NCI-H1436 (cell line): ENCODE results near the gene RNF227.

Experiments
- DNase-seq: peaks from one replicate; lab custom pipeline; 2025; lab: John Stamatoyannopoulos, UW

The RNF227 gene

DNA sequence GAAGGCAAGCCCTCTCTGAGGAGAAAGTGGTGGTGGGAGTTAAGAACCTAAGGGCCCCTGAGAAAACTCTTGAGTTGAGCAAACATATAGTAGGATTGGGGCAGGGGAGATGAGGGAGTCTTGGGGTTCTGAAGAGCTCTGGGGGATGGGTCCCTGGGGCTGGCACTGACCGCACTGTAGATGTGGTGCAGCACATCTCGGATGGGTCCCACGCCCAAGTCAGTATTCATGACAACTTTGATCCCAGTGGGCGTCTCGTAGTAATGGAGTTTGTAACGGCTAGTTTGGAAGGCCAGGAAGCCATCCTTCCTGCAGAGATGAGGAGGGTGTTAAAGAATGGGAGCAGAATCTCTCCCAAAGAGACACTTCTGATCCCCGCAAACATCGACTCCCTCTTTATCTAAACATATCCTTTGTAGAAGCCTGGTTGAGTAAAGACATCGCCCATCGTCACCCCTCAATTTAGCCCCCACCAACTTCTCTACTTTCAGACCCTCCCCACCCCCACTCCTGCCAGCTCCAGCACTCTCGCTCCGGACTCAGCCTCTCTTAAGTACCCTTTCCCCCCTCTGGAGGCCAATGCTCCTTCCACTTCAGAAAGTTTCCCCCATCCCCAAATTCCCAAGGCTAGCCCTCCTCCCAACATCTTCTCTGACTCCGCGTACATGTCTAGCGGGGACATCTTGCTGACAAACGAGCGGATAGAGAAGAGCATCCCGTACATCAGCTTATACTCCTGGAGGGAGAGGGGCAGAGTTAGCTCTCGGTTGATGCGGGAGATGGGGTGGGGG, 14.9 kb upstream of the RNF227 start:
- no peak for DNase-seq

- peak; percentile 85 for DNase-seq
These were observed 13.3 kb upstream of the RNF227 start, which contains the start of gene KCNAB3 for GRCh38 chr17:7929158-7930023. KCNAB3 (minus strand) TSS chr17:7929856; CDS start chr17:7929435, 421 bp downstream.

DNA sequence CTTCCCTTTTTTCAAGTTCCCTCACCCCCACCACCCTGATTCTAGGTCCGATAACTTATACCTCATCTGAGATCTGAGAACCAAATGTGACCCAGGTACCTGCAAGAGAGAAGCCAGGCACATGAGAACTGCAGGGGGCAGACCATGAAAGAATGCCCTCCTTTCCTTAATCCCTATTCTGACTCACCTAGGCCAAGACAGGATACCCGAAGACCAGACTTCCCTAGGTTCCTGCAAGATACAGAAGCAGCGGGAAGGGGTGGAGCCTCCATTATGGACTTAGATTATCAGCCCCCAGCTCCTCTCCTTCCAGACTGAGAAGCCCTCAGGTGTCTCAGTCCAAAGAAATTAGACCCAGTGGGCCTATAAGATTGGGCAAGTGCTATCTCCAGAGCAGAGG, 11.5 kb upstream of the RNF227 start:
- DNase-seq, result no peak

- peak; percentile 86 for DNase-seq
These were observed 6.9 kb upstream of the RNF227 start for GRCh38 chr17:7922845-7923628.

DNA sequence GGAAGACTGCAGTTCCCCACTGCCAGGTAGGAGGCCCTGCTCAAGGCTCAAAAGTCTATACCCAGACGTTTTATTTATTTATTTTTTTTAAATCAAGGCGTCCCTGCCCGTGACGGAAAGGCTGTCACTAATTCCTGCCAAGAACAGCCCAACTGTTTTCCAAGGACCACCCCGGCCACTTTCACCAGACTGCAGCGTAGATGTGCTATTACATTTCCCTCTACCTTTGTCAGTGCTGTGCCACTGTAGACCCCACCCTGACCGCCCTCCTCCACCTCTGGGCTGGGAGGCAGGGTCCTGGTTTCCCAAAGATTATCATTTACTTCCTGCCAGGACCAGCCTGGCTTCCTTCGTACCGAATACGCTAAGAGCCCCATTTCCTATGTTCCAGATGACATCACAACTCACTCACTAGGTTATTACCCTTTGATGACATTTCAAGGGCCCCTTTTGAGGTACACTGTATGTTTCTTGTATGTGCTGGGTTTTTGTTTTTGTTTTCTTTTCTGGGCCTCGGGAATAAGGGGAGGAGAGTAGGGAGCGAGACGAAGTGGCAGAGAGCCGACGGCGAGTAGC, 6.3 kb upstream of the RNF227 start:
- DNase-seq, result no peak

DNA sequence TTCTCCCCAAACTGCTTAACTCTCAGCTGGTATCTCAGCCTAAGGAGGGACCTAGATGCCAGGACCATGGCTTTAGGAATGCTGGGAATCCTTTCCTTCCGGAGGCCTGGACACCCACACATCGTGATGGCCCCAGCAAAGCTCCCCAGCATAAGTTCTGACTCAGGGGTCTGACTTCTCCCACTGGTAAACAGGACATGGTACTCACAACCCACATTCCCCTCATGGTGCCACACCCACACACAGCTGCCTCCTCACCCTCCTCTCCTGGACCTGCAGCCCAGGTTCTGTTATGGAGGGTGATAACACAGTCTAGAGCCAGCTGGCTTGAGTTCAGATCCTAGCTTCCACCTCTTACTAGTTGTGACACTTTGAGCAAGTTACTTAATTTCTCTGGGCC, 719 bp upstream of the RNF227 start:
- DNase-seq, result no peak

GRCh38 chr17:7916385-7916682, 245 bp upstream of the RNF227 start:
- no peak for DNase-seq

GRCh38 chr17:7915179-7915610, 894 bp downstream of the RNF227 start:
- no peak for DNase-seq

DNA sequence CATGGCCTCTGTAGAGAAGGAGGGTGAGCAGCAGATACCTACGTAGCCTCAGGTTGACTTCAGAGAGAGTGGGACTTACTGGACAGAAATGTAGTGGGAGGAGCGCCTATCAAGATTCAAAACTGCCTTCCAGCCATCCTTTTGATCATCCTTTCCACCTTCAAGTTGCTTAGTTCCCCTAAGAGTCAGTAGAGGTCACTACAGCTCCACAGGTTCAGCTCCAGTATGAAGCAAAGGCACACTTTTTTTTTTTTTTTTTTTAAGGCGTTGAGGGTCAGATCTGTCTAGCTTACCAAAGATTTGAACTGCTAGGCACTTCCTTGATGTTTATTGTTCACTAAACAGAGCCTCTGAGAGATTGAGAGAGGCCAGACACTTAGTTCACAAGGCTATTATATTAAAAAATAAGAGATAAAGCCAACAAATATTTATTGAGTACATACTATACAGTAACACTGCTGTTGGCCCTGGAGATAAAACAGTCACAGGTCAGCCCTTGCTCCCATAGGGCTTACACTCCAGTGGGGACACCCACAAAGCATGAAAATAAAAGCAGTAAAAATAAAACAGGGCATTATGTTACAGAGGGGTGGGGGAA, 3.1 kb downstream of the RNF227 start:
- DNase-seq, result peak; percentile 54

DNA sequence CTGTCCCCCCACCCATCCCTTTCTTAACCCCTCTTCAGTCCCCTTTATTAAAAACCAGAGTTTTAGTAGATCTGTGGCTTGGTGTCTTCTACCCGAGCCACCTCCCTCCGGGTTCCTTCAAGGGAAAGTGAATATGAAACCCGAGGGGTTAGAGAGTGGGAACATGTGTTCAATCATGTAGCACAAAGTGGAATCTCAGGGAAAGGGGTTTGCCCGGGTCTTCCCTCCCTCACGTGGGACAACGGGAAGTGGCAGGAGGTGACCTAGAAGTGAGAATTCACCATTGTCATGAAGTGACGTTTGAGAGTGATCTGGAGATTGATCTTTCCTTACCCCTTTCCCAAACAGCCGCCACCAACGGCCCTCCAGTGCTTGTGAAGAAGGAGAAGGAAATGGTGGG, 5.0 kb downstream of the RNF227 start:
- no peak for DNase-seq

DNA sequence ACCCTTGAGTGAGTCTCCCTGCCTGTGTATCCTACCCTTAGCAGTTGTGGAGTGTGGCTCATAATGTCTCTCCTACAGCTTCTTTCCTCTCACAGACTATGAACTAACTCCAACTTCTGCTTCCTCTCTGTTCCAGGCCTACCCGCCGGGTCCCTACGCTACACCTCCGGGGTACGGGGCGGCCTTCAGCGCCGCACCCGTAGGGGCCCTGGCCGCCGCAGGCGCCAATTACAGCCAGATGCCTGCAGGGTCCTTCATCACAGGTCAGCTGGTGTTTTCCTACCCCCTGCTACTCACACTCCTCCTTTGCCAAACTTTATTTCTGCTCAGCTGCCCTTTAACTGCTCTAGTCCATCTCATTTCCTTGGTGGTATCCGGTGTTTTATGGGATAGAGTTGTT, 5.4 kb downstream of the RNF227 start:
- no peak for DNase-seq

DNA sequence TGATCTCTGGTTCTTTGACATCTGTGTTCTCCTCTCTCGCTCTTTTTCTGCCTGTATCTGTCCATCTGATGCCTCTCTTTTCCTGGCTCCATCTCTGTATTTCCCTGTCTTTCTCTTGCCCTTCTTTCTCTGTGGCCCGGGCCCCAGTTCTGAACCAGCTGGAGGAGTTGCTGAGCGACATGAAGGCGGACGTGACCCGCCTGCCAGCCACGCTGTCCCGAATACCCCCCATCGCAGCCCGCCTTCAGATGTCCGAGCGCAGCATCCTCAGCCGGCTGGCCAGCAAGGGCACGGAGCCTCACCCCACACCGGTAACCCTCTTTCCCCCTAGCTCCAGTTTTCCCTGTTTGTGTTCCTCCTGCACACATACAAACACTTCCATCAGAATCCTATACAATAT, 5.8 kb downstream of the RNF227 start:
- DNase-seq, result no peak

DNA sequence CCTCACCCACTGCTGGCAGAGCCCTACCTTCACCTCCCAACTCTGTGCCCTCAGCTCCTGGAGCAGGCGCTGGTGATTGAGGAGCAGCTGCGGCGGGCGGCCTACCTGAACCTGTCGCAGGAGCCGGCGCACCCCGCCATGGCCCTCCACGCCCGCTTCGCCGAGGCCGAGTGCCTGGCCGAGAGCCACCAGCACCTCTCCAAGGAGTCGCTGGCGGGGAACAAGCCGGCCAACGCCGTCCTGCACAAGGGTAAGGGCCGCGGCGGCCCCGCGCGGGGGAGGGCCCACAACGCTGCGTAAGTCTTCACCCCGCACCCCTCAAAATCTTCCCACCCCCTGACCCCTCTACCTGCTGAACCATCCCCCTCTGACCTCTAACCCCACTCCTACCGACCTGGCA, 7.0 kb downstream of the RNF227 start:
- DNase-seq, result no peak

GRCh38 chr17:7903154-7904103, 12.7 kb downstream of the RNF227 start:
- no peak for DNase-seq

GRCh38 chr17:7897773-7898172, 18.3 kb downstream of the RNF227 start:
- no peak for DNase-seq

DNA sequence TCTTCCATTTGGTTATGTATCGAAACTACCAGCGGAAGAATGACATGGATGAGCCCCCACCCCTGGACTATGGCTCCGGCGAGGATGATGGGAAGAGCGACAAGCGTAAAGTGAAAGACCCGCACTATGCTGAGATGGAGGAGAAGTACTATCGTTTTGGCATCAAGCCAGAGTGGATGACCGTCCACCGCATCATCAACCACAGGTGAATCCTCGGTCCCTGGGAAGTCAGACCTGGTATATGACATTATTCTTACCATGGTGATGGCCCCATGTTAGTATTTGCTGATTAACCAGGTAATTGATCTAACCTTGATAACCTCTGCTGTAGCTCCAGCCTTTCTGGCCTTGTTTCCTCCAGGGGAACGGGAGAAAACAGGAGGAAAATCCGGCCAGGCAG, 19.0 kb downstream of the RNF227 start:
- DNase-seq, result no peak

DNA sequence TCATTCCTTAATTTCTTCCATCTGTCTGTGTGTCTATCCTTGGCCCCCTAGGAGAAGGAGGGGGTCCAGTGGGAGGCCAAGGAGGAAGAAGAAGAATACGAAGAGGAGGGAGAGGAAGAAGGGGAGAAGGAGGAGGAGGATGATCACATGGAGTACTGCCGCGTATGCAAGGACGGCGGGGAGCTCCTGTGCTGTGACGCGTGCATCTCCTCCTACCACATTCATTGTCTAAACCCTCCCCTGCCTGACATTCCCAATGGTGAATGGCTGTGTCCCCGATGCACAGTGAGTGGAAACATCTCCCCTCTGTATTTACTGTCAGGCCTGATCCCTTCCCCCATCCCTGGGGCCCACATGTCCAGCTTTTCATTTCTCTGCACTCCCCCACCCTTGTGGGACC, 21.2 kb downstream of the RNF227 start:
- no peak for DNase-seq

DNA sequence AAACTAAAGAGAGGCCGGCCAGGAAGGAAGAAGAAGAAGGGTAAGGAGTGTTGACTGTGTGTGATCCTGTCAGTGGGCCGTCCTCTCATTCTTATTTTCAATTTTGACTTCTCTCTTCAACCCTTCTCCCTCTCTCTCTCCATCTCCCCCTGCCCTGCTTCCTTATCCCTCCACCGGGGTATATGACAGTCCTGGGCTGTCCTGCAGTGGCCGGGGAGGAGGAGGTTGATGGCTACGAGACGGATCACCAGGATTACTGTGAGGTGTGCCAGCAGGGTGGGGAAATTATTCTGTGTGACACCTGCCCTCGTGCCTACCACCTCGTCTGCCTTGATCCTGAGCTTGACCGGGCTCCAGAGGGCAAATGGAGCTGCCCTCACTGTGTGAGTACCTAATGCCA, 21.9 kb downstream of the RNF227 start:
- no peak for DNase-seq

- no peak for DNase-seq
These were observed 22.8 kb downstream of the RNF227 start for GRCh38 chr17:7893187-7893880.
